ES-I3 (cell line): ENCODE measurements around the gene TIMELESS.
A peak's percentile ranks its signal among the peaks of the same experiment; 100 is the strongest.
"Not testable (repeated sequence)": the region's sequence is repeated elsewhere in the genome, so short reads cannot be mapped to it uniquely, and the experiment has no call there.

Experiments used
- H3K36me3 ChIP-seq: 2 replicates; pipeline ENCODE4 v1.6.1; 2013; ENCODE audit warnings: mild to moderate bottlenecking, low read length, control low read depth, moderate library complexity; ENCODE audit not compliant: insufficient read depth
- H3K4me1 ChIP-seq: 2 replicates; pipeline ENCODE4 v1.6.1; 2013; ENCODE audit warnings: mild to moderate bottlenecking, control low read depth, low read length; ENCODE audit not compliant: insufficient read depth
- H3K9ac ChIP-seq: 2 replicates; pipeline ENCODE4 v1.6.1; 2013; ENCODE audit warnings: low read depth, mild to moderate bottlenecking, low read length, moderate library complexity
- H3K9me3 ChIP-seq: 2 replicates; pipeline ENCODE4 v1.6.1; 2013; ENCODE audit warnings: mild to moderate bottlenecking, low read length, moderate library complexity; ENCODE audit not compliant: control insufficient read depth, insufficient read depth

Gene TIMELESS

GRCh38 chr12:56448860-56449621 is at the start of gene TIMELESS:
Gene TIMELESS, minus strand, starts transcription at chr12:56449426. Its CDS starts 15,256 bp downstream, at chr12:56434170.
- Histone ChIP-seq H3K9me3 (0 out of 2 replicates have a peak, but pooled peaks cover 9% of the 10 kb centered on the region), H3K9ac (peak within 1 kb of the TSS; percentile 76), H3K36me3 (peaks cover 5% of the 10 kb centered on the region; the same call in 1 of the 2 replicates), H3K4me1 (no peaks in the 10 kb centered on the region)

- not testable (repeated sequence) for H3K36me3 ChIP-seq, H3K9me3 ChIP-seq, H3K9ac ChIP-seq, H3K4me1 ChIP-seq
Measured at GRCh38 chr12:56498126-56498902, 49.1 kb upstream of the TIMELESS start.

GRCh38 chr12:56496704-56497103 is 47.5 kb upstream of the TIMELESS start:
- not testable (repeated sequence) for H3K9me3 ChIP-seq, H3K36me3 ChIP-seq

GRCh38 chr12:56494481-56494880 is 45.3 kb upstream of the TIMELESS start:
- not testable (repeated sequence) for H3K9me3 ChIP-seq, H3K4me1 ChIP-seq, H3K36me3 ChIP-seq, H3K9ac ChIP-seq

More at GRCh38 chr12:56496704-56497103, 47.5 kb upstream of the TIMELESS start:
- H3K9ac ChIP-seq, H3K4me1 ChIP-seq: not testable (repeated sequence)

GRCh38 chr12:56494106-56494415 is 44.8 kb upstream of the TIMELESS start:
- not testable (repeated sequence) for H3K9me3 ChIP-seq, H3K36me3 ChIP-seq, H3K4me1 ChIP-seq, H3K9ac ChIP-seq

GRCh38 chr12:56493409-56494105 is 44.3 kb upstream of the TIMELESS start:
- H3K4me1 ChIP-seq, H3K9me3 ChIP-seq, H3K9ac ChIP-seq, H3K36me3 ChIP-seq: not testable (repeated sequence)

GRCh38 chr12:56490360-56490759 is 41.1 kb upstream of the TIMELESS start:
- Histone ChIP-seq H3K4me1 (peaks cover 5% of the 10 kb centered on the region; the same call in 1 of the 2 replicates), H3K36me3 (no peaks in the 10 kb centered on the region), H3K9me3 (0 out of 2 replicates have a peak, but pooled peaks cover 4% of the 10 kb centered on the region), H3K9ac (no peak overlapping the region)

- no peaks in the 10 kb centered on the region for H3K36me3 ChIP-seq
- 0 out of 2 replicates have a peak, but pooled peaks cover 4% of the 10 kb centered on the region for H3K9me3 ChIP-seq
- peak within 1 kb of the TSS; percentile 78 for H3K9ac ChIP-seq
- H3K4me1 ChIP-seq, result peaks cover 5% of the 10 kb centered on the region; the same call in 1 of the 2 replicates
Measured at GRCh38 chr12:56488041-56488955, 39.1 kb upstream of the TIMELESS start, which contains the start of gene GLS2. Gene GLS2, minus strand, starts transcription at chr12:56488161. Its CDS starts 43 bp downstream, at chr12:56488118.

- Histone ChIP-seq H3K4me1 (peaks cover 5% of the 10 kb centered on the region; the same call in 1 of the 2 replicates), H3K36me3 (no peaks in the 10 kb centered on the region), H3K9me3 (0 out of 2 replicates have a peak, but pooled peaks cover 4% of the 10 kb centered on the region), H3K9ac (peak overlapping the region; percentile 78)
Measured at GRCh38 chr12:56487448-56488040, 38.3 kb upstream of the TIMELESS start.

- 0 out of 2 replicates have a peak, but pooled peaks cover 4% of the 10 kb centered on the region for H3K9me3 ChIP-seq
- H3K9ac ChIP-seq, result peak overlapping the region; percentile 78
- H3K4me1 ChIP-seq, result peaks cover 5% of the 10 kb centered on the region; the same call in 1 of the 2 replicates
- no peaks in the 10 kb centered on the region for H3K36me3 ChIP-seq
Measured at GRCh38 chr12:56486694-56487093, 37.5 kb upstream of the TIMELESS start.

GRCh38 chr12:56484566-56484965 is 35.3 kb upstream of the TIMELESS start:
- Histone ChIP-seq H3K9ac (no peak overlapping the region), H3K4me1 (peaks cover 5% of the 10 kb centered on the region; the same call in 1 of the 2 replicates), H3K36me3 (no peaks in the 10 kb centered on the region), H3K9me3 (0 out of 2 replicates have a peak, but pooled peaks cover 4% of the 10 kb centered on the region)

GRCh38 chr12:56479625-56480024 is 30.4 kb upstream of the TIMELESS start:
- Histone ChIP-seq H3K9me3 (no peaks in the 10 kb centered on the region), H3K36me3 (no peaks in the 10 kb centered on the region), H3K4me1 (no peaks in the 10 kb centered on the region), H3K9ac (no peak overlapping the region)

GRCh38 chr12:56477521-56478225 is 28.4 kb upstream of the TIMELESS start:
- Histone ChIP-seq H3K9ac (no peak overlapping the region), H3K36me3 (0 out of 2 replicates have a peak, but pooled peaks cover 2% of the 10 kb centered on the region), H3K9me3 (no peaks in the 10 kb centered on the region), H3K4me1 (no peaks in the 10 kb centered on the region)
